Measurements from ENCODE around the gene GPR35.
"Not testable (repeated sequence)": the region's sequence is repeated elsewhere in the genome, so short reads cannot be mapped to it uniquely, and the experiment has no call there.

Gene GPR35

DNA sequence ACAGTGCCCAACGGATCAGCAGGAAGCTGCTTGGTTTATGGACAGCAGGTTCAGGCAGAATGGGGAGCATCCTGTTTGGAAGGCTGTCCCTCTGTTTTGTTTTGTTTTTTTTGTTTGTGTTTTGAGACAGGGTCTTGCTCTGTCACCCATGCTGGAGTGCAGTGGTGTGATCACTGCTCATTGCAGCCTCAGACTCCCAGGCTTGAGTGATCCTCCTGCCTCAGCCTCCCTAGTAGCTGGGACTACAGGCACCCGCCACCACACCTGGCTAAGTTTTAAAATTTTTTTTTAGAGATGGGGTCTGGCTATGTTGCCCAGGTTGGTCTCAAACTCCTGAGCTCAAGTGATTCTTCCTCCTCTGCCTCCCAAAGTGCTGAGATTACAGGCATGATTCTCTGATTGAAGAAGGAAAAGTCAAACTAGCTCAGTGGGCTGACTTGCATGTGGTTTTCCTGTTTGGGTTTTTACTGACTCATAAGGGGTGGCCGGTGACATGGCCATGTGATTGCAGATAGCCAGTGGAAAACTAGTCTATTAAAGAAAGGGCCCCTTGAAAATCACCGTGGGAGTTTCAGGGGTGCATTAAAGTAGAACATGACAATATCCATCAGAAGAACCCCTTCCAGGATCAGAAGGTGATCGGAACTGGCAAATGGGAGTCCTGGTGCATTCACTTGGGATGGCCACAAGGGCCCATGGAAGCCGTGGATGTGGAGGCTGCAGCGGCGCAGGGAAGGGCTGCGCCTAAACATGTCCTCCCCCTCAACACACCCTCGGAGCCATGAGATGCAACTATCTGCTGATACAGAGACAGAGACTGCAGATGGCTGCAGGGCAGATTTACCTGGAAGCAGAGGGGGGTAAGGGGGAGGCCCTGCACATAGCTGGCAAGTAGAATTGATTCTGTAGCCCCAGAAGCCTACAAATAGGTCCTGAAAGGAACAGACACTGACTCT lies 30.9 kb downstream of the GPR35 start:
- Histone ChIP-seq H3K9me3 (ENCODE audit: insufficient read depth, low read length, severe bottlenecking) (no peaks in the 10 kb centered on the region), H3K36me3 (ENCODE audit: insufficient read depth, low read length) (no peaks in the 10 kb centered on the region), H2AFZ (ENCODE audit: low read depth, low read length) (no peak overlapping the region), H3K27me3 (ENCODE audit: insufficient read depth, low read length, poor library complexity) (peaks cover 17% of the 10 kb centered on the region), H3K79me2 (ENCODE audit: insufficient read depth, low read length) (no peaks in the 10 kb centered on the region), H3K4me3 (ENCODE audit: low read depth in 1 of 2, low read length in 2 of 2) (no peak overlapping the region), H3K4me1 (ENCODE audit: insufficient read depth, low read length) (no peaks in the 10 kb centered on the region), H3K9ac (ENCODE audit: low read depth, low read length) (no peak overlapping the region), H3K27ac (ENCODE audit: low read length) (no peak overlapping the region), H3K4me2 (ENCODE audit: insufficient read depth, low read length) (no peak overlapping the region), H4K20me1 (ENCODE audit: insufficient read depth, low read length) (no peaks in the 10 kb centered on the region)
- ATAC-seq (ENCODE audit: insufficient read depth, low read depth) (no peak), DNase-seq (no peak)
- TF ChIP-seq, protein P1, sequence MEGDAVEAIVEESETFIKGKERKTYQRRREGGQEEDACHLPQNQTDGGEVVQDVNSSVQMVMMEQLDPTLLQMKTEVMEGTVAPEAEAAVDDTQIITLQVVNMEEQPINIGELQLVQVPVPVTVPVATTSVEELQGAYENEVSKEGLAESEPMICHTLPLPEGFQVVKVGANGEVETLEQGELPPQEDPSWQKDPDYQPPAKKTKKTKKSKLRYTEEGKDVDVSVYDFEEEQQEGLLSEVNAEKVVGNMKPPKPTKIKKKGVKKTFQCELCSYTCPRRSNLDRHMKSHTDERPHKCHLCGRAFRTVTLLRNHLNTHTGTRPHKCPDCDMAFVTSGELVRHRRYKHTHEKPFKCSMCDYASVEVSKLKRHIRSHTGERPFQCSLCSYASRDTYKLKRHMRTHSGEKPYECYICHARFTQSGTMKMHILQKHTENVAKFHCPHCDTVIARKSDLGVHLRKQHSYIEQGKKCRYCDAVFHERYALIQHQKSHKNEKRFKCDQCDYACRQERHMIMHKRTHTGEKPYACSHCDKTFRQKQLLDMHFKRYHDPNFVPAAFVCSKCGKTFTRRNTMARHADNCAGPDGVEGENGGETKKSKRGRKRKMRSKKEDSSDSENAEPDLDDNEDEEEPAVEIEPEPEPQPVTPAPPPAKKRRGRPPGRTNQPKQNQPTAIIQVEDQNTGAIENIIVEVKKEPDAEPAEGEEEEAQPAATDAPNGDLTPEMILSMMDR (IDR thresholded peaks at IDR 0.05; ENCODE audit: borderline replicate concordance, extremely low read depth, low read length, poor library complexity, severe bottlenecking): no peak
- no peak for TF ChIP-seq EZH2 (IDR thresholded peaks at IDR 0.05; ENCODE audit: borderline replicate concordance, low read depth, low read length, severe bottlenecking)

DNA sequence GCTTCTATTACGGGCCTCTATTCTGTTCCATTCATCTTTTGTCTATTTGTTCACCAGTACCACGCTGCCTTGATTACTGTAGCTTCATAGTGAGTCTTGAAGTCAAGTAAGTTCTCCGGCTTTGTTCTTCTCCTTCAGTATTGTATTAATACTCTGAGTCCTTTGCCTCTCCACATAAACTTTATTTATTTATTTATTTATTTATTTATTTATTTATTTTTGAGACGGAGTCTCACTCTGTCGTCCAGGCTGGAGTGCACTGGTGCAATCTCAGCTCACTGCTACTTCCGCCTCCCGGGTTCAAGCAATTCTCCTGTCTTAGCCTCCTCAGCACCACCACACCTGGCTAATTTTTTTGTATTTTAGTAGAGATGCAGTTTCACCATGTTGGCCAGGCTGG lies 34.6 kb downstream of the GPR35 start:
- not testable (repeated sequence) for H3K36me3 ChIP-seq (ENCODE audit: insufficient read depth, low read length); H3K79me2 ChIP-seq (ENCODE audit: insufficient read depth, low read length); H3K4me2 ChIP-seq (ENCODE audit: insufficient read depth, low read length); H3K9ac ChIP-seq (ENCODE audit: low read depth, low read length); H2AFZ ChIP-seq (ENCODE audit: low read depth, low read length); H4K20me1 ChIP-seq (ENCODE audit: insufficient read depth, low read length); ATAC-seq (ENCODE audit: insufficient read depth, low read depth); H3K27ac ChIP-seq (ENCODE audit: low read length); DNase-seq; H3K4me3 ChIP-seq (ENCODE audit: low read depth in 1 of 2, low read length in 2 of 2); H3K9me3 ChIP-seq (ENCODE audit: insufficient read depth, low read length, severe bottlenecking); H3K4me1 ChIP-seq (ENCODE audit: insufficient read depth, low read length)
- peaks cover 20% of the 10 kb centered on the region for H3K27me3 ChIP-seq (ENCODE audit: insufficient read depth, low read length, poor library complexity)

DNA sequence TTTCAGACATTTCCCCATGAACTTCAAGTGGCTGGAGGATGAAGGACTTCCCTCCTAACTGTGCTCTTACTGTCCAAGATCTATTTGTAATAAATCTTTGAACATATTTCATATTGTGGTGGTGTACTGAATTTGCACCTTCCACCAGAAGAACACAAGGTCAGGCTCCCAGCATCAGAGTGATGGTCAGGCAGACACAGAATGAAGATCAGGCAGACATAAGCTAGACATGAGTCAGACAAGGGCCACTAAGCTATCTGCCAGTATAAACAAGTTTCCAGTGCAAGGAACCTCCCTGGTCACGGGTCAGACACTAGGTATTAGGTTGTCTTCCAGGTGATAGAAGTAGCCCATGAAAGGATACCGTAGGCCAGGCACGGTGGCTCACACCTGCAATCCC lies 37.4 kb downstream of the GPR35 start:
- Histone ChIP-seq H3K79me2 (ENCODE audit: insufficient read depth, low read length) (no peaks in the 10 kb centered on the region), H3K9me3 (ENCODE audit: insufficient read depth, low read length, severe bottlenecking) (peaks cover 3% of the 10 kb centered on the region), H3K27me3 (ENCODE audit: insufficient read depth, low read length, poor library complexity) (peaks cover 6% of the 10 kb centered on the region), H3K36me3 (ENCODE audit: insufficient read depth, low read length) (no peaks in the 10 kb centered on the region), H3K4me2 (ENCODE audit: insufficient read depth, low read length) (no peak overlapping the region), H3K4me1 (ENCODE audit: insufficient read depth, low read length) (no peaks in the 10 kb centered on the region), H3K9ac (ENCODE audit: low read depth, low read length) (no peak overlapping the region), H3K27ac (ENCODE audit: low read length) (no peak overlapping the region), H3K4me3 (ENCODE audit: low read depth in 1 of 2, low read length in 2 of 2) (no peak overlapping the region), H4K20me1 (ENCODE audit: insufficient read depth, low read length) (no peaks in the 10 kb centered on the region), H2AFZ (ENCODE audit: low read depth, low read length) (no peak overlapping the region)
- DNase-seq: no peak
- ATAC-seq (ENCODE audit: insufficient read depth, low read depth): no peak
- TF ChIP-seq, protein P1 (IDR thresholded peaks at IDR 0.05; ENCODE audit: borderline replicate concordance, extremely low read depth, low read length, poor library complexity, severe bottlenecking): no peak
- TF ChIP-seq EZH2 (IDR thresholded peaks at IDR 0.05; ENCODE audit: borderline replicate concordance, low read depth, low read length, severe bottlenecking): no peak

DNA sequence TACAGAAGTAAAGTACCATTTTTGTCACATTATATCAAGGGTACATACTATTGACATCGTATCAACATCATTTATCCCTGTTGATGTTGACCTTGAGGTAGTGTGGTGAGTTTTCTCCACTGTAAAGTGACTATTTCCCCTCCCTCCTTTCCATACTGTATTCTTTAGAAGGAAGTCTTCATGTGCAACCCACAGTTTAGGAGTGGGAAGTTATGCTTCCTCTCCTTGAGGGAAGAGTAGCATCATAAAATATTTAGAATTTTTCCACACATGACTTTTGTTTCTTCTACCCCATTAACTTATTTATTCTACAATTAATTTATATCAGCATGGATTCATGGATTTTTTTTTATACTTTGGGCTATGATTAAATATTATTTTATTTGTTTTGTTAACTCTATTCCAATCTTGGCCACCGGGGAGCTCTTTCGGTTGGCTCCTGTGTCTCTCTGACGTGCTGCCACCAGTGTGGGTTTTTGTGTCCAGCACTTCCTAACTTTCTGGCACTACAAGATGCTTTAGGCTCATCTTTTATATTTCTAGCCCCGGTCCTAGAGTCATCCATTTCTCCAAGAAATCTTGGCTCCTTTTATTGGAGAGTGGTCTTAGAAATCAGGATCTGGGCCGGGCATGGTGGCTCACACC lies 38.4 kb downstream of the GPR35 start:
- ATAC-seq (ENCODE audit: insufficient read depth, low read depth): no peak
- no peak overlapping the region for H2AFZ ChIP-seq (ENCODE audit: low read depth, low read length)

More for the DNA sequence above, 38.4 kb downstream of the GPR35 start:
- H3K27me3 ChIP-seq (ENCODE audit: insufficient read depth, low read length, poor library complexity): peaks cover 6% of the 10 kb centered on the region
- no peak for TF ChIP-seq EZH2 (IDR thresholded peaks at IDR 0.05; ENCODE audit: borderline replicate concordance, low read depth, low read length, severe bottlenecking)
- TF ChIP-seq, protein P1 (IDR thresholded peaks at IDR 0.05; ENCODE audit: borderline replicate concordance, extremely low read depth, low read length, poor library complexity, severe bottlenecking): no peak
- H3K79me2 ChIP-seq (ENCODE audit: insufficient read depth, low read length): no peaks in the 10 kb centered on the region
- H3K36me3 ChIP-seq (ENCODE audit: insufficient read depth, low read length): no peaks in the 10 kb centered on the region
- H3K4me2 ChIP-seq (ENCODE audit: insufficient read depth, low read length): no peak overlapping the region
- H3K4me1 ChIP-seq (ENCODE audit: insufficient read depth, low read length): no peaks in the 10 kb centered on the region
- H3K4me3 ChIP-seq (ENCODE audit: low read depth in 1 of 2, low read length in 2 of 2): no peak overlapping the region
- no peak overlapping the region for H3K27ac ChIP-seq (ENCODE audit: low read length)
- peaks cover 3% of the 10 kb centered on the region for H3K9me3 ChIP-seq (ENCODE audit: insufficient read depth, low read length, severe bottlenecking)
- no peak for DNase-seq
- no peak overlapping the region for H3K9ac ChIP-seq (ENCODE audit: low read depth, low read length)
- H4K20me1 ChIP-seq (ENCODE audit: insufficient read depth, low read length): no peaks in the 10 kb centered on the region

Data from DND-41 (cell line).